Type B pancreatic cell (in vitro differentiated cells): ENCODE data around the gene DCAF12. TPM values are rescaled to one million over a fixed set of nuclear protein-coding genes. Genes with fewer than 3 reads are reported as not detected.
A peak's percentile ranks its signal among the peaks of the same experiment; 100 is the strongest.

ENCODE experiments used
- DNase-seq: peaks from one replicate; pipeline ENCODE4 v3.0.0; 2021; ENCODE audit warnings: mixed read lengths; ENCODE audit not compliant: unreplicated experiment; ENCODE audit errors: extremely low spot score
- H3K27ac Mint-ChIP-seq: 2 replicates; pipeline ENCODE4 v1.8.0; 2021; ENCODE audit warnings: mild to moderate bottlenecking, mixed read lengths
- H3K27me3 Mint-ChIP-seq: 2 replicates; pipeline ENCODE4 v1.8.0; 2021; ENCODE audit warnings: mixed read lengths
- H3K36me3 Mint-ChIP-seq: 2 replicates; pipeline ENCODE4 v1.8.0; 2021; ENCODE audit warnings: mixed read lengths
- H3K4me1 Mint-ChIP-seq: one replicate; pipeline ENCODE4 v1.8.0; 2021; ENCODE audit warnings: mixed read lengths; ENCODE audit not compliant: unreplicated experiment
- H3K4me3 Mint-ChIP-seq: 2 replicates; pipeline ENCODE4 v1.8.0; 2021; ENCODE audit warnings: mild to moderate bottlenecking, mixed read lengths
- H3K9me3 Mint-ChIP-seq: 2 replicates; pipeline ENCODE4 v1.8.0; 2021; ENCODE audit warnings: mixed read lengths
- CTCF ChIP-seq: fragments of 200-600 bp; sonication (generic); conservative IDR thresholded peaks from 2 replicates; pipeline ENCODE4 v1.5.0; 2021; ENCODE audit warnings: antibody characterized with exemption, mild to moderate bottlenecking
- total RNA-seq: library from RNA; stranded (reverse); gene quantifications from 2 replicates; pipeline ENCODE4 v1.2.1, GENCODE V29; 2021; ENCODE audit warnings: low replicate concordance

Gene DCAF12
- total RNA-seq, 1 donor from 2014 or later: 45.3 TPM

DNA sequence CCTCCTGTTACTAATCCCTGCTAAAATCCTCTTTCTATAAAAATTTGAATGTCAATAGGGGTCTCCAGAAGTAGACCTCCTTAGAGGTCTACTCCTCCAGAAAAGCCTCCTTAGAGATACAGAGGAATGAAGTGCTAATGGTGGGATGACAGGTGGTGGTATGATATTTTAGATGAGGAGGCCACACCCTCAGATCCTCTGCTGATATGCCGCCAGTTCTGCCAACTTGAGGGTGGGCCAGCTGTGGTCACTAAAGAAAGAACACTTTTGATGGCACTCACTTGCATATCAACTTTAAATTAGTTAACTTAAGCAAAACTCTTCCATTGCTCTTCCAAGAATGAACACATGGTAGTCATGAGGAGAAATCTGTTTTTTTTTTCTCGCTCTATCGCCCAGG, 61.0 kb downstream of the DCAF12 start:
- no peak for TF ChIP-seq CTCF
- H3K4me1 Mint-ChIP-seq: peaks cover under 1% of the 10 kb centered on the region
- H3K9me3 Mint-ChIP-seq: no peaks in the 10 kb centered on the region
- no peak overlapping the region for H3K27ac Mint-ChIP-seq
- no peaks in the 10 kb centered on the region for H3K36me3 Mint-ChIP-seq
- no peak overlapping the region for H3K4me3 Mint-ChIP-seq
- H3K27me3 Mint-ChIP-seq: no peaks in the 10 kb centered on the region
- no peak for DNase-seq

DNA sequence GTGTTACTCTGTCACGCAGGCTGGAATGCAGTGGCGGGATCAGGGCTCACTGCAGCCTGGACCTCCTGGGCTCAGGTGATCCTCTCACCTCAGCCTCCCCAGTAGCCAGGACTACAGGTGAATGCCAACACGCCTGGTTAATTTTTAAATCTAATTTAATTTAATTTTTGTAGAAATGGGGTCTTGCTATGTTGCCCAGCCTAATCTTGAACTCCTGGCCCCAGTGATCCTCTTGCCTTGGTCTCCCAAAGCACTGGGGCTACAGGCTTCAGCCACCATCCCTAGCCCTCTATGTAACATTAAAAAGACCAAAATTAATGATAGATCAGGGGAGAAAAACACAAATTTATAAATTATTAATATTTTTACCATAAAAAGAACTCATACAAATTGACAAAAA, 66.5 kb downstream of the DCAF12 start:
- Mint-ChIP-seq H3K27me3 (no peaks in the 10 kb centered on the region), H3K4me3 (no peak overlapping the region)
- TF ChIP-seq CTCF: no peak

DNA sequence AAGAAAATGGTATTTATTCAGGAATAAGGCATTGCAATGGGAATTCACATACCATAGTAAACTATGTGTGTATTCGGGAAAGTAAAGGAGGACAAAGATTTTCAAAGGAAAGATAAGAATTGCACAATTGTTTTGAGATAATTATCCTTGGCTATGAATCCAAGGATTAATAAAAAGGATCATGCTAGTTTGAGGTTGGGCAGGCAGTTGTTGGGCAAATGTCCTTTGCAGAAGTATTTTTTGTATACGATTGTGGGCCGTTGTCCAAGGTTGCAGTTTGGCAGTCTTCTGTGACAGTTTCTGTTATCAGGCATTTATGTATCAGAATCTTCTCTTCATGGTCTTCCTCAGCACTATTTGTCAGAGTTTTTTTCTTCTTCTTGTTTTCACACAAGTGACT, 67.2 kb downstream of the DCAF12 start:
- no peaks in the 10 kb centered on the region for H3K27me3 Mint-ChIP-seq
- no peaks in the 10 kb centered on the region for H3K36me3 Mint-ChIP-seq
- no peak overlapping the region for H3K4me3 Mint-ChIP-seq
- no peaks in the 10 kb centered on the region for H3K9me3 Mint-ChIP-seq
- no peak for TF ChIP-seq CTCF
- H3K4me1 Mint-ChIP-seq: no peaks in the 10 kb centered on the region
- DNase-seq: no peak
- no peak overlapping the region for H3K27ac Mint-ChIP-seq

More for the DNA sequence above, 66.5 kb downstream of the DCAF12 start:
- no peaks in the 10 kb centered on the region for H3K36me3 Mint-ChIP-seq
- no peak for DNase-seq
- no peaks in the 10 kb centered on the region for H3K4me1 Mint-ChIP-seq
- H3K27ac Mint-ChIP-seq: no peak overlapping the region
- no peaks in the 10 kb centered on the region for H3K9me3 Mint-ChIP-seq

GRCh38 chr9:34049630-34050384, 76.7 kb downstream of the DCAF12 start:
- peaks cover 4% of the 10 kb centered on the region for H3K9me3 Mint-ChIP-seq
- peaks cover 15% of the 10 kb centered on the region for H3K4me1 Mint-ChIP-seq
- peak overlapping the region; percentile 99 for H3K4me3 Mint-ChIP-seq
- H3K27me3 Mint-ChIP-seq: peaks cover 4% of the 10 kb centered on the region
- peak overlapping the region; percentile 100 for H3K27ac Mint-ChIP-seq
- no peak for DNase-seq
- no peak for TF ChIP-seq CTCF
- peaks cover 9% of the 10 kb centered on the region for H3K36me3 Mint-ChIP-seq

DNA sequence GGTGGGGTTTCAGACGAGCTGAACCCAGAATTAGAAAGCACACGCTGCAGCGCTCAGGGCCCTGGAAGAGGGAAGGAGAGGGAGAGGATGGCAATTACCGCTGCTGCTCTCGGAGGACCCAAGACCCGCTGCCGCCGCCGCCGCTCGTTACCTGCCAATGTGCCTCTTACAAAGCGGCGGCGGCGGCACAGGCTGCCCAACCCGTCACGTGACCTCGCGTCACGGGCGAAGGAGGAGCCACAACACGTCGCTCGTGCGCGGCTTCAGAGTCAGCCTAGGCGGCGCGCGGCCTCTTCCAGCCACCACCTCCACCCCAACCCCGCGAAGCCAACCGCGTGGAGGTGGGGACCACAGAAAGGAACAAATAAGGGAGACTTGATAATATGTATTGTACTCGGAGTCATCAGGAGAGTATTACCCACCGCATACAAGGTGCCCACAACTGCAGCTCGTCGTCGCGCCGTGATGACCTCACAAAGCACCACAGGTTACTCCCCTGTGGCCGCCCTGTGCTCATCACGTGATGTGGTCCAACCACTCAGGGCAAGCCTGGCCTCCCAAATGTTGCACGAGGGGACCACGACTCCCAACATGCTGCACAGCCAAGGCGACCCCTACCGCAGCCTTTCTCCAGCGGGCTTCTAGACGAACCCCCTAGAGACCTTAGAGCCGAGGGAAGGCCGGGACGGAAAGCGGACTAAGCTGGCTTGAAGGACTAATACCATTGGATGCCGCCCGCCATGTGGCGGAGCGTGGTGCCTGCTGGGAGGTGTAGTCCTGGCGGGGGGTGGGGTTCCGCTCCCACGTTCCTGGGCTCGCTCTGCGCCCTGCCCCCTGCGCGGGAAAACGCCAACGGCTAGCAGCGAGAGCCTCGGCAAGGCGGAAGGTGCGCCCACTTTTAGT, 77.5 kb downstream of the DCAF12 start, which contains the start of gene UBAP2:
Gene UBAP2 (minus strand): TSS at position 161 of the 903 bp plus-strand sequence. CDS start 31,739 bp downstream, outside the sequence.
- peaks cover 15% of the 10 kb centered on the region for H3K4me1 Mint-ChIP-seq
- peak; percentile 97 for DNase-seq
- H3K27ac Mint-ChIP-seq: peak within 1 kb of the TSS; percentile 100
- no peak for TF ChIP-seq CTCF
- peaks cover 4% of the 10 kb centered on the region for H3K27me3 Mint-ChIP-seq
- peaks cover 9% of the 10 kb centered on the region for H3K36me3 Mint-ChIP-seq
- H3K9me3 Mint-ChIP-seq: peaks cover 4% of the 10 kb centered on the region
- H3K4me3 Mint-ChIP-seq: peak within 1 kb of the TSS; percentile 99
